ENCODE measurements around the gene ABAT. TPM values are rescaled to one million over a fixed set of nuclear protein-coding genes. Genes with fewer than 3 reads are reported as not detected.

ABAT gene
- total RNA-seq, 1 experiment from 2014 or later, result 7.3 TPM

- no peak overlapping the region for H3K56ac ChIP-seq (ENCODE audit: insufficient read length, low read depth, low read length)
- H3K79me1 ChIP-seq (ENCODE audit: insufficient read depth, low read depth, low read length, poor library complexity, severe bottlenecking), result no peaks in the 10 kb centered on the region
- H2AK5ac ChIP-seq (ENCODE audit: insufficient read length, low read length), result no peak overlapping the region
- no peak overlapping the region for H4K8ac ChIP-seq (replicated peaks; ENCODE audit: insufficient read length, low read depth, low read length)
- no peak overlapping the region for H2BK120ac ChIP-seq (ENCODE audit: low read depth, low read length, poor library complexity, severe bottlenecking)
- DNase-seq, result no peak
- H2BK15ac ChIP-seq (ENCODE audit: low read depth, low read length), result no peak overlapping the region
- TF ChIP-seq CTCF (conservative IDR thresholded peaks at IDR 0.05), result no peak
- H3K27me3 ChIP-seq (ENCODE audit: insufficient read depth, low read length), result no peaks in the 10 kb centered on the region
- no peaks in the 10 kb centered on the region for H3K9me3 ChIP-seq (ENCODE audit: control insufficient read depth, low read depth, low read length)
- Mint-ChIP-seq H3K4me3 (no peak overlapping the region), H3K27ac (peak overlapping the region in 1 of 3 experiments; percentile 85; a peak in 3 of 7 replicates), H3K9me3 (no peaks in the 10 kb centered on the region), H3K4me1 (no peaks in the 10 kb centered on the region), H3K36me3 (ENCODE audit: insufficient read depth in 1 of 3, low read depth in 3 of 3) (peaks cover 50 to 88% (median 75%) of the 10 kb centered on the region in 3 experiments), H3K27me3 (ENCODE audit: low read depth) (no peaks in the 10 kb centered on the region)
- H3K27ac ChIP-seq (ENCODE audit: insufficient read length, low read depth, low read length), result no peak overlapping the region
- H3K23me2 ChIP-seq (ENCODE audit: insufficient read length, low read depth, low read length, poor library complexity, severe bottlenecking), result no peaks in the 10 kb centered on the region
- H3K4me2 ChIP-seq (ENCODE audit: insufficient read depth, insufficient read length, low read length), result no peak overlapping the region
- no peak overlapping the region for H3K18ac ChIP-seq (ENCODE audit: insufficient read length, low read depth, low read length)
- H3K79me2 ChIP-seq (ENCODE audit: insufficient read depth, low read length), result no peaks in the 10 kb centered on the region; the same call in 1 of the 2 replicates
- H2BK20ac ChIP-seq (ENCODE audit: low read depth, low read length, poor library complexity, severe bottlenecking), result no peak overlapping the region
- H4K20me1 ChIP-seq (ENCODE audit: control insufficient read depth, insufficient read depth, insufficient read length), result no peaks in the 10 kb centered on the region
- no peak overlapping the region for H2AFZ ChIP-seq (ENCODE audit: low read length)
- no CpG with 5 or more reads among the region's 16 CpGs for WGBS (ENCODE audit: extremely low coverage, insufficient read length, low lambda C conversion rate)
- no peak overlapping the region for H2BK12ac ChIP-seq (ENCODE audit: insufficient read length, low read depth, low read length)
- H3K4me1 ChIP-seq (ENCODE audit: insufficient read depth, low read length), result no peaks in the 10 kb centered on the region
- no peak overlapping the region for H3T11ph ChIP-seq (ENCODE audit: low read length)
- H3K9ac ChIP-seq (ENCODE audit: extremely low read depth, insufficient read length, low read length), result no peak overlapping the region
- H3K14ac ChIP-seq (ENCODE audit: insufficient read depth, low read length), result no peak overlapping the region
- H2BK5ac ChIP-seq (ENCODE audit: insufficient read length, low read length), result no peak overlapping the region
- H3K23ac ChIP-seq (ENCODE audit: insufficient read length, low read depth, low read length), result no peak overlapping the region
- no peak overlapping the region for H4K91ac ChIP-seq (ENCODE audit: insufficient read length, low read depth, low read length)
- no peak overlapping the region for H4K5ac ChIP-seq (ENCODE audit: insufficient read length, low read depth, low read length)
- no peak overlapping the region for H3K4ac ChIP-seq (ENCODE audit: low read depth, low read length)
Measured at GRCh38 chr16:8628981-8629725, 45.3 kb upstream of the ABAT start.
